ENCODE results near the gene DRGX.

Gene DRGX

DNA sequence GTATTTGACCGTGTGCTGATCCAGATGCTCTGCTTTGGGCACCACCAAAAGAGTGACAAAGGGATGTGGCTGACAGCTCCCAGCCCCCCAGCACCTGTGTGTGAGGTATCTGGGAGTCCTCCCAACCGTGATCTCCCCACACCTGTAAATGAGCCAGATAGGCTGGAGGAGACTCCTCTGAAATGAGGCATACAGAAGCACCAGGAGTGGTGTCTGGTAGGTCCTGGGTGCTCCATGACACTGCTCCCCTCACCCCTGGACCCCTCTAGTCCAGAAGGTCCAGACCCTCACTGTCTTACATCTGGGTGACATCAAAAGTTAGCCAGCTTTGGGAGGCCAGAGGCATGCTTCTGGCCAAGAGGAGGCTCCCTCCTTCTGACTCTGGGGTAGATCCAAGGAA is 20.0 kb upstream of the DRGX start:
- H3K36me3 Mint-ChIP-seq (ENCODE audit: low read depth) = no peaks in the 10 kb centered on the region
- no peak overlapping the region for H3K4me3 Mint-ChIP-seq
- H3K27ac Mint-ChIP-seq = no peak overlapping the region
- H3K4me1 Mint-ChIP-seq (ENCODE audit: low read depth) = no peaks in the 10 kb centered on the region
- no peak for DNase-seq (ENCODE audit: low spot score)
- H3K9me3 Mint-ChIP-seq = no peaks in the 10 kb centered on the region
- H3K27me3 Mint-ChIP-seq (ENCODE audit: low read depth) = peaks cover 3% of the 10 kb centered on the region

DNA sequence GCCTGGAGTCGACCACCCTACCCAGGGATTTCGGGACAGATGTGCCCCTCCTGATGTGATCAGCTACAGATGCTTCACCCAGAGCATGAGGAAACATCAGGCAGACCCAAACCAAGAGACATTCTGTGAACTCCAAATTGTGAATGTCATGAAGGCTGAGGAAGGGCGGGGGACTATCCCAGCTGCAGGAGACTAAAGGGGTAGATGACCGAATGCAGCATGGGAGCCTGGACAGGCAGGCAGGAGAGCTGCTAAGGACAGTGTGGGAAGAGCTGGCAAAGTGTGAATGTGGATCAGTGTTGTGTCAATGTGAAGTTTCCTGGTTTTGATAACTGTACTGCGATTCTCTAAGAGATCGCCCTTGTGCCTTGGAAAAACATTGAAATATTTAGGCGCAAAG is 19.2 kb upstream of the DRGX start:
- no peaks in the 10 kb centered on the region for H3K9me3 Mint-ChIP-seq
- peaks cover 4% of the 10 kb centered on the region for H3K27me3 Mint-ChIP-seq (ENCODE audit: low read depth)
- H3K27ac Mint-ChIP-seq = no peak overlapping the region
- H3K36me3 Mint-ChIP-seq (ENCODE audit: low read depth) = no peaks in the 10 kb centered on the region
- no peak for DNase-seq (ENCODE audit: low spot score)
- H3K4me3 Mint-ChIP-seq = no peak overlapping the region
- no peaks in the 10 kb centered on the region for H3K4me1 Mint-ChIP-seq (ENCODE audit: low read depth)

DNA sequence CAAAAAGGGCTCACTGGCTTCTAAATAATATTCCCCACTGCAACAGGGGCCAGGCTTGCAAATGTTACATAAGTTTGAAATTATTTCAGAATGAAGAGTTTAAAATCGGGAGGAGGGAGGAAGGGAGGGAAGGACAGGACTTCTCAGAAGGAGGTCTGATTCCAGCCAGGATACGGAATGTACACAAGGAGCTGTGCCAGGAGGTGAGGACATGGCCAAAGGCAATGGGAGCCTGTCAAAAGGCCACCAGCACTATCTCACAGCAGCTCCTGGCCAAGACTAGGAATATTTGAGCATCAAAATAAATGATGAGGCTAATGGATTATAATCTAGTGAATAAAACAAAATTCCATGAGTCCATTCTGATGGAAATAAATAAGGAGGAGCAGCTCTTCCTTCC is 18.6 kb upstream of the DRGX start:
- no peak for DNase-seq (ENCODE audit: low spot score)
- no peak overlapping the region for H3K27ac Mint-ChIP-seq
- no peaks in the 10 kb centered on the region for H3K36me3 Mint-ChIP-seq (ENCODE audit: low read depth)
- no peaks in the 10 kb centered on the region for H3K4me1 Mint-ChIP-seq (ENCODE audit: low read depth)
- no peaks in the 10 kb centered on the region for H3K9me3 Mint-ChIP-seq
- H3K27me3 Mint-ChIP-seq (ENCODE audit: low read depth) = peaks cover 6% of the 10 kb centered on the region
- no peak overlapping the region for H3K4me3 Mint-ChIP-seq

DNA sequence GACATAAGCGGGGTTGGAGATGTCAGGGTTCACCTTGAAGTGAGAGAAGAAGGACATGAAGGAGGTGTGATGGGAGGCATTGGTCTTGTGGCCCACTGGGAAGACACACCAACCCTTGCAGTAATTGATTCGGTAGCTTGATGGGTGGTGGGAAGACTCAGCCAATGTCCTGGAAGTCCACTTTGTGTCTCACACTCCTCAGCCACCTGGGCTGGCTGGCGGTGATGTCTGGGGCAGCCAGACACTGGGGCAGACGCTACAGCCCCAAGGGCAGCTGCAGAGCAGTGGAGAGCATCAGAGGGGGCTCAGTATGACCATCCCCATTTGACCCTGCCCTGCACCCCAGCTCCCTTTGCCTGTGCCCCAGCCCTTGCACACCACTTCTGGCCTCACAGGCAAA is 16.7 kb upstream of the DRGX start:
- H3K27me3 Mint-ChIP-seq (ENCODE audit: low read depth) = peaks cover 14% of the 10 kb centered on the region
- no peak for DNase-seq (ENCODE audit: low spot score)
- peaks cover 1% of the 10 kb centered on the region for H3K4me1 Mint-ChIP-seq (ENCODE audit: low read depth)
- no peaks in the 10 kb centered on the region for H3K36me3 Mint-ChIP-seq (ENCODE audit: low read depth)
- H3K4me3 Mint-ChIP-seq = no peak overlapping the region
- no peak overlapping the region for H3K27ac Mint-ChIP-seq
- no peaks in the 10 kb centered on the region for H3K9me3 Mint-ChIP-seq

DNA sequence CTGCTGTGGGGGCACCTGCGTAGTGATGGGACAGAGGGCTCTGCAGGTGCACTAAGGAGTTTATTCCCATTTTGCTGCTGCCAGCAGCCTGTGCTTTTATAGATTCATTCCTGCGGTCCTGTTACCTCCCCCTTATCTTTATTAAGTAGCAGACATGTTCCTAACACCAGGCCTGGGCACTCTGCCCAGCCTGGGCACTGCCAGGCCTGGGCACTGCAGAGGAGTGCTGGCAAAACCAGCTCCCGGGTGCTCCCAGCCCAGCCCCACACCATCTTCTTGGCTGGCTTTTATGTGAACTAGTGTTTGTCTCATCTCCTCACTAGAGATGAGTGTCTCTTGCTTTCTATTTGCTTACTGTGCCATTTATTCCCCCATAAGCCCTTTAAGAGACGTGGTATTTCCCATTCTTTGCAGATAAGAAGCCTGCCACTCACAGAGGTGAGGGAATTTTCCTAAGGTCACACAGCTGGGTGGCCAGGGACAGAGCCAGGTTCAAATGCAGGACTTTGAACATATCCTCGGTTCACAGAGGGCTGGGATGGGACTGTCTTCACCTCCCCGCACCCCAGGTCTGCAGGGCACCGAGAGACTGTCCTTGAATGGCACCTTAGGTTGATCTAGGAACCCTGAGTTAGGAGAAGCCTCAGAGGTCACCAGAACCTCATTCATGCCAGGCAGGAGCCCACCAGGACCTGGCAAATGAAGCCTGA is 14.6 kb upstream of the DRGX start:
- Mint-ChIP-seq H3K27ac (no peak overlapping the region), H3K9me3 (no peaks in the 10 kb centered on the region), H3K4me1 (ENCODE audit: low read depth) (peaks cover 1% of the 10 kb centered on the region), H3K4me3 (no peak overlapping the region), H3K27me3 (ENCODE audit: low read depth) (peaks cover 21% of the 10 kb centered on the region), H3K36me3 (ENCODE audit: low read depth) (no peaks in the 10 kb centered on the region)
- DNase-seq (ENCODE audit: low spot score) = no peak

DNA sequence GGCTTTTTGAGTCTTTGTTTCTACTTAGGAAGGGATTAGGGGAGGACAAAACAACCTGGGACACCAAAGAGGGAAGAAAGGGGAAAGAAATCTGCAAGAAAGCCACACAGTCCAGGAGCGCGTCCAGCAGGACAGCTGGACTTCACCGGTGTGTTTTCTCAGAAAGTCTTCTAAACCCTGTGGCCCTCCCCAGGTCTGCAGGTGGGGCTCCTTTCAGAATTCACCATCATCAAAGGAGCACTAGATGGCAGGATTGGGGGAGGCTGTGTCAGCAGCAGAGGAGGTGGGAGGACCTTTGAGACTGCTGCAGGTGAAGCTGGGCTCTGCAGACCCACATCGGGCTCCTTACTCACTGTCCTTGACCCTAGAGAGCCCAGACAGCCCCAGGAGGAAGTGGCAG is 13.9 kb upstream of the DRGX start:
- H3K27ac Mint-ChIP-seq = no peak overlapping the region
- H3K4me3 Mint-ChIP-seq = no peak overlapping the region
- DNase-seq (ENCODE audit: low spot score) = no peak
- H3K4me1 Mint-ChIP-seq (ENCODE audit: low read depth) = peaks cover 1% of the 10 kb centered on the region
- no peaks in the 10 kb centered on the region for H3K36me3 Mint-ChIP-seq (ENCODE audit: low read depth)
- H3K9me3 Mint-ChIP-seq = no peaks in the 10 kb centered on the region
- peaks cover 23% of the 10 kb centered on the region for H3K27me3 Mint-ChIP-seq (ENCODE audit: low read depth)

DNA sequence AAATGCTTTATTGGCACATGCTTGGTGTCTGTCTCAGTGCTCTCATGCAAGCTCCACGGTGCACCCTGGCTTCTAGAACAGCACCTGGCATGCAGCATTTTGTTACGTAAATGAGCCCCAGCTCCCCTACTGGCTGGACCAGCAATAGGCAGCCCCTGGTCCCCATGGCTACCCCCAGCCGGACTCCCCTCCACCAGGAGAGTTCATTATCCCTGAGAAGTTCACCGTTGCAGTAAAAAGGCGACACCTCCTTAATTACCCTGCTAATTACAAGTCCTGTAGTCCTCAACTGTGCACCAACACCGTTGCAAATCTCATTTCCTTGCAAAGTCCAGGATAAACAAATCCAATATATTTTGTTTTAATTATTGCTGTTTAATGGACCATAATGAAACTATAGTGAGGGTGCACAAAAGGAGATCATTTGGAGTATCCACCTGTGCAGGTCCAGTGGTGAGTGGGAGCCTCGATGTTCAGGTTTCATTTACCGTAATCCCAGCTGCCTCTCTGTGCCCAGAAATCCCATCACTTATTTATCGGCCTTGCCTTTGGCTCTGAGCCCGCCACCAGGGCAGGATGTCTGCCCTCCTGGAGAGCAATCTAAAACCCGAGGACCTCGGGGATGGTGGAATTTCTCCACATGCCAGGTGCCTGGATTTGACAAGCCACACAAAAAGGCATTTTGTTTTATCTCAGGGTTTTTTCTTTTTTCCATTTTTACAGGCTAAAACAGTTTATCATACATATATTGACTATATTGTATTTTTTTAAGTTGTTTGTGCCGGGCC is 12.8 kb upstream of the DRGX start:
- H3K27ac Mint-ChIP-seq = no peak overlapping the region
- H3K9me3 Mint-ChIP-seq = no peaks in the 10 kb centered on the region
- H3K36me3 Mint-ChIP-seq (ENCODE audit: low read depth) = no peaks in the 10 kb centered on the region
- peaks cover 1% of the 10 kb centered on the region for H3K4me1 Mint-ChIP-seq (ENCODE audit: low read depth)
- no peak for DNase-seq (ENCODE audit: low spot score)
- peaks cover 28% of the 10 kb centered on the region for H3K27me3 Mint-ChIP-seq (ENCODE audit: low read depth)
- no peak overlapping the region for H3K4me3 Mint-ChIP-seq

DNA sequence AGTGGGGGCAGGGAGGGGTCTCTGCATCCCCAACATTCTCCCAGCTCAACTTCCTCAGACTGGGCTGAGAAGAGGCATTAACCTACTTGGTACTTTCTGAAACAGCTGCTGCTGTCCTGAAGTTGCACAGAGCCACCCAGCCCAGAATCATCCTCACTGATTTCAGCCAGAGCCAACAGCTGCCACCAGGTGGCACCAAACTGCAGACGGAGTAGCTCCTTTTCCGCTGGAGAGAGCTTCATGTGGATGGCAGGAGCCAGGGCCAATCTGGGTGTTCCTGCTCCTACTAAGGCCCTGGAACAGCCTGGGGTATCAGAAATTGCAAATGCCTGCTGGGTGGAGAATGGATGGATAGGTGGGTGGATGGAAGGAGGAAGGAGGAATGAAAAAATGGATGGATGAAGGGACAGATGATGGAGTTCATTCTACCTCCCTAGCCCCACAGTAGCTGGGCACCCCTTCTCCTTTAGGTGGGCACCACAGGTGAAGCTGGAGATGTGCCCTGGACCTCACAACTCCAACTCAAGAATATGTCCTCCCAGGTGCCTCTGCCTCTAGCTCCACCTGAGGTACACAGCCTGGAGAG is 11.8 kb upstream of the DRGX start:
- peaks cover 1% of the 10 kb centered on the region for H3K4me1 Mint-ChIP-seq (ENCODE audit: low read depth)
- no peaks in the 10 kb centered on the region for H3K9me3 Mint-ChIP-seq
- no peaks in the 10 kb centered on the region for H3K36me3 Mint-ChIP-seq (ENCODE audit: low read depth)
- peak; percentile 56 for DNase-seq (ENCODE audit: low spot score)
- no peak overlapping the region for H3K4me3 Mint-ChIP-seq
- peaks cover 32% of the 10 kb centered on the region for H3K27me3 Mint-ChIP-seq (ENCODE audit: low read depth)
- H3K27ac Mint-ChIP-seq = no peak overlapping the region

DNA sequence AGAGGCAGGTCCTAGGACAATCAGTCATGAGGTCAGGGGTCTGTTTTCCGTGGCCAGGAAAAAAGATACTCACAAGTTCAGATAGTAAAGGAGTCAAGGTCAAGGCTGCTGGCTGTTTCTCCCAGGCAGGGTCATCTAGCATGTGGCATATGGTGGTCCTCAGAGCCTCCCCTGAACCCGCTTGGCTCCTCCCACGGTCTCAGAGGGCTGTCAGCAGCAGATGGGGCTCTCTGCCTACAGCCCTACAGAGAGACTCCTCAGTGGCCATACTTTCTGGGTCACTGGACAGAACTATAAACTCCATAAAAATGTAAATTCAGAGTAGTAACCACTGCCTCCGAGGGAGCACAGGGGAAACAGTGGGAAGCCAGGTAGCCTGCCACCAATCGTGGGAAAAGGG is 11.3 kb upstream of the DRGX start:
- H3K36me3 Mint-ChIP-seq (ENCODE audit: low read depth) = no peaks in the 10 kb centered on the region
- no peak overlapping the region for H3K27ac Mint-ChIP-seq
- H3K4me1 Mint-ChIP-seq (ENCODE audit: low read depth) = peaks cover 1% of the 10 kb centered on the region
- no peak for DNase-seq (ENCODE audit: low spot score)
- H3K9me3 Mint-ChIP-seq = no peaks in the 10 kb centered on the region
- peaks cover 33% of the 10 kb centered on the region for H3K27me3 Mint-ChIP-seq (ENCODE audit: low read depth)
- H3K4me3 Mint-ChIP-seq = no peak overlapping the region

DNA sequence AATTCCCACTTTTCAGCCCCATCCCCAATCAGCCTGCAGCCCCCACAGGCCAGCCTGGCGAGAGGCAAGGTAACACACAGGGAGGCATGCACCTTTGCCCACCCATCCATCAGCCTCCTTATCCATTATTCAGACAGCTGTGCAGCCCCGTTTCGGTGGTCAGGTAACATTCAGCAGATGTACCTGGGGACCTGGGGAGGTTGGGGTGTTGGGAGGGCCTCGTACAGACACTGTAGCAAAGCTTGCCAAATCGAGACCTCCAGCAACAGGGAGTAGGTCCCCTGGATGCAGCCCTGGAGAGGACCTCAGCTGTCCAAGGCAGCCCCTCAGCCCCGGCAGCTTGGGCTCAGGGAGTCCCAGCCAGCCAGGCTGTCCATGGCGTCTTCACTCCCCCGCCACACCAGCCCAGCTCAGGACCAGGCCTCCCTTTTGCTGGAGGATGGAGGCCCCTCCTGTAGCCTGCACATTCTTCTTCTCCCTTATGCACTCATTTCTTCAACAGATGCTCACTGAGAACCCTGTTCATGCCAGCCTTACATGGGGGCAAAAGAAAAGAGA is 8.5 kb upstream of the DRGX start:
- Mint-ChIP-seq H3K27me3 (ENCODE audit: low read depth) (peaks cover 46% of the 10 kb centered on the region), H3K4me3 (no peak overlapping the region), H3K27ac (no peak overlapping the region), H3K9me3 (no peaks in the 10 kb centered on the region), H3K4me1 (ENCODE audit: low read depth) (peaks cover 1% of the 10 kb centered on the region), H3K36me3 (ENCODE audit: low read depth) (no peaks in the 10 kb centered on the region)
- no peak for DNase-seq (ENCODE audit: low spot score)

DNA sequence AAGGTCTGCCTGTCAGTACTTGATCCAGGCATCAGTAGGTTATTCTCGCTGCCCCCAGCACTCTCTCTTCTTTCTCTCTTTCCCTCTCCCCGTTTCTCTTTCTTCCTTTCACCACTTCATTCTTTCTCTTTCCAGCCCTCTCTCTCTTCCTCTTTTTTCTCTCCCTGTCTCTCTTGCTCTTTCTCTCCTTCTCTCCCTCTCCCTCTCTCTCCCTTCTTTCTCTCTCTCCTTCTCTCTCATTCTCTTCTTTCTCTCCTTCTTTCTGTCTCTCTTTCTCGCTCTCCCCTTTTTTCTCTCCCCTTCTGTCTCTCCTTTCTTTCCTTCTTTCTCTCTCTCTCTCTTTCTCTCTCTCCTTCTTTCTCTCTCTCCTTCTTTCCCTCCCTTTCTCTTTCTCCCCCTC is 7.5 kb upstream of the DRGX start:
- H3K27ac Mint-ChIP-seq = no peak overlapping the region
- no peak overlapping the region for H3K4me3 Mint-ChIP-seq
- H3K27me3 Mint-ChIP-seq (ENCODE audit: low read depth) = peaks cover 51% of the 10 kb centered on the region

DNA sequence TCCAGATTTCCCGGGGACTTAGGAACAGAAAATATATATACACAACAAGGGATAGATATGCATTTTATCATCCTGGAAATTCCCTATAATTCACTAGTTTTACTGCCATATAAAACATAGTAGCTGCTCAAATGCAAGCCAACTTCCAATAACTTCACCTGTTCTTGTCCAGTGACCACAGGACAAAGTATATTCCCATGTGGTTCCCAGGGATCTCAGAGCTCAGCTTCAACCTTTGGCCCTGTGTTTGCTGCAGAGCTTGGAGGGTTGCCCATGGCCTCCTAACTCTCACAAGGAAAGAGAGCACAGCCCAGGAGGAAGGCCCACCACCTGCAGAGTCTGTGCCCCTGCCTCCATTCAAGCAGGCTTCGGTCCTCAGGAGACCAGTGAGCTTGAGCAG is 4.5 kb upstream of the DRGX start:
- H3K27ac Mint-ChIP-seq = no peak overlapping the region
- no peaks in the 10 kb centered on the region for H3K9me3 Mint-ChIP-seq
- H3K4me3 Mint-ChIP-seq = no peak overlapping the region
- H3K27me3 Mint-ChIP-seq (ENCODE audit: low read depth) = peaks cover 67% of the 10 kb centered on the region
- no peaks in the 10 kb centered on the region for H3K36me3 Mint-ChIP-seq (ENCODE audit: low read depth)
- DNase-seq (ENCODE audit: low spot score) = no peak
- peaks cover 1% of the 10 kb centered on the region for H3K4me1 Mint-ChIP-seq (ENCODE audit: low read depth)

More for the DNA sequence above, 7.5 kb upstream of the DRGX start:
- no peak for DNase-seq (ENCODE audit: low spot score)
- Mint-ChIP-seq H3K36me3 (ENCODE audit: low read depth) (no peaks in the 10 kb centered on the region), H3K9me3 (no peaks in the 10 kb centered on the region), H3K4me1 (ENCODE audit: low read depth) (peaks cover 2% of the 10 kb centered on the region)

DNA sequence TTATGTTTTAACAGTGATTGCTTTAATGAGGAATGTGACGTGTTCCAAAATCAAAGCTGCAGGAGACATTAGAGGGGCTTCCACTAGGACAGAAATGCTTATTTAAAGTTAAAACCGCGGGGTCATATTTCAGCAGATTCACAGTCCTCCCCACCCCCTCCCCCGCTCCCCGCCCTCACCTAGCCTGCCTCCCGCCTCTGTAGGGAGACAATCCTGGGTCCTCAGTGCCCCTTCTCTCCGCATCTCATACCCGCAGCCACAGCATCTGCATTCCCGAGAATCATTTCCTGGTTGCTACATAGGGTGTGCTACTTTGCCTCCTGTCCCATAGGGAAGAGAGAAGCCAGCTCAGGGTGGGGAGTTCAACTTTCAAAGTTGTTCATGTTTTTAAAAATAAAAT is 3.1 kb upstream of the DRGX start:
- H3K4me3 Mint-ChIP-seq = no peak overlapping the region
- no peak overlapping the region for H3K27ac Mint-ChIP-seq
- H3K27me3 Mint-ChIP-seq (ENCODE audit: low read depth) = peaks cover 73% of the 10 kb centered on the region

More for the DNA sequence above, 3.1 kb upstream of the DRGX start:
- Mint-ChIP-seq H3K4me1 (ENCODE audit: low read depth) (peaks cover 1% of the 10 kb centered on the region), H3K36me3 (ENCODE audit: low read depth) (no peaks in the 10 kb centered on the region), H3K9me3 (no peaks in the 10 kb centered on the region)
- no peak for DNase-seq (ENCODE audit: low spot score)
